ENCODE data around the gene BRCC3. TPM values are rescaled to one million over a fixed set of nuclear protein-coding genes. Genes with fewer than 3 reads are reported as not detected.
A peak's percentile ranks its signal among the peaks of the same experiment; 100 is the strongest.

BRCC3 gene
- 23.4 TPM for polyA plus RNA-seq

DNA sequence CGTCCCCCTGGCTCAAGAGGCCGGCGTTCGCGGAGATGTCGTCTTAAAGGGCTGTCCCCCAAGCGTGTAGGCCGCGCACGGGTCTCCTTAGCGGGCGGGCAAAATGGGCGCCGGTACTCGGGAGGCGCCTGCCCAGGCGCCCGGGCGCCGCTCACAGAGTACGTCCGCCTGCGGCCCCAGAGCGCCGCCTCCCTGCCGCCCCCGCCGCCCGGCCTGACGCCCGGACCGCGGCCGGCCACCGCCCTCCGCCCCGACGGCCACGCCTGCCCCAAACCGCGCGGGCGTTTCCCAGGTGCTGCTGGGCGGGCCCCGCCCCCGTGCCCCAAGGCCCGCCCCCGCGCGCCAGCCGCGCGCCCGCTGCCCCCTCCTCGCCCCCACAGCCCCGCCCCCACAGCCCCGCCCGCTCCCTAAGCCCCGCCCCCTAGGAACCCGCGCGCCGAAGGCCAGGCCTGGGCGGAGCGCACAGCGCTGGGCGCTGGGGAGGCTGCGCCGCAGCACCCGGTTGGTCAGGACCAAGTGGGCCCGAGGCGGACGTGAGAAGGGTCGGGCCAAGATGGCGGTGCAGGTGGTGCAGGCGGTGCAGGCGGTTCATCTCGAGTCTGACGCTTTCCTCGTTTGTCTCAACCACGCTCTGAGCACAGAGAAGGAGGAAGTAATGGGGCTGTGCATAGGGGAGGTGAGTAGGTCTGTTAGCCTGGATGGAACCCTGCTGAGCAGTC, at the start of gene BRCC3, which contains the start of the genes CMC4 and MTCP1:
TSS of gene BRCC3 (plus strand) at position 534 of the 719 bp plus-strand sequence. CDS start at position 554, 20 bp downstream.
TSS of gene CMC4 (minus strand) at position 162 of the 719 bp plus-strand sequence. CDS start 7,113 bp downstream, outside the sequence.
TSS of gene MTCP1 (minus strand) at position 162 of the 719 bp plus-strand sequence. CDS start 5,126 bp downstream, outside the sequence.
- Mint-ChIP-seq H3K36me3 (peaks cover 4% of the 10 kb centered on the region), H3K4me1 (peaks cover 17 to 31% (median 24%) of the 10 kb centered on the region in 3 donors), H3K27me3 (no peaks in the 10 kb centered on the region), H3K9me3 (no peaks in the 10 kb centered on the region), H3K27ac (peak within 1 kb of the TSS; percentile 90 to 98 (median 98)), H3K4me3 (peak within 1 kb of the TSS; percentile 87 to 97 (median 96))

GRCh38 chrX:155022585-155022984, 48.7 kb upstream of the BRCC3 start, which contains the start of gene F8:
F8 (minus strand) TSS chrX:155022723; CDS start chrX:155022552, 171 bp downstream.
- H3K4me1 Mint-ChIP-seq = peaks cover 0 to 5% (median 4%) of the 10 kb centered on the region in 3 donors
- no peak within 1 kb of the TSS for H3K4me3 Mint-ChIP-seq
- no peaks in the 10 kb centered on the region for H3K27me3 Mint-ChIP-seq
- H3K27ac Mint-ChIP-seq = peak within 1 kb of the TSS in 1 of 3 donors; percentile 10
- H3K9me3 Mint-ChIP-seq = no peaks in the 10 kb centered on the region
- no peaks in the 10 kb centered on the region for H3K36me3 Mint-ChIP-seq

- H3K36me3 Mint-ChIP-seq = no peaks in the 10 kb centered on the region
- no peaks in the 10 kb centered on the region for H3K9me3 Mint-ChIP-seq
- H3K4me1 Mint-ChIP-seq = peaks cover 5 to 13% (median 6%) of the 10 kb centered on the region in 3 donors
- H3K4me3 Mint-ChIP-seq = peak overlapping the region in 3 of 4 donors; percentile 43 to 70 (median 48)
- H3K27me3 Mint-ChIP-seq = no peaks in the 10 kb centered on the region
- H3K27ac Mint-ChIP-seq = peak overlapping the region in 1 of 3 donors; percentile 30
These were observed 47.1 kb upstream of the BRCC3 start for GRCh38 chrX:155023907-155024833.

DNA sequence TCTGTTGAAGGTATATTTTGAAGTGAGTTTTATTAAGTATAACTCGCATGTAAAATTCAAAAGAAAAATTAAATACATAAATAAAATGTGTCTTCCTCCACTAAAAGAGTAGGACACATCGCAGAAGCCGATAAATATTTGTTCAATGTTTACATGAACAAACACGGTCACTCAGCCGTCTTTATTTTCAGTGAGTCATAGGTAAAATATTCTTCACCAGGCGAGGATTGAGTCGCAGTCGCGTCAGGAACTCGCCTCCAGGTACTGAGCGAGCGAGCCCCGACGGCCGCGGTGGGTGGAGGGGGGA, 44.9 kb upstream of the BRCC3 start:
- H3K4me1 Mint-ChIP-seq = peaks cover 5 to 17% (median 10%) of the 10 kb centered on the region in 3 donors
- H3K4me3 Mint-ChIP-seq = peak overlapping the region; percentile 84 to 94 (median 92)
- H3K27me3 Mint-ChIP-seq = no peaks in the 10 kb centered on the region
- H3K27ac Mint-ChIP-seq = peak overlapping the region; percentile 93 to 98 (median 97)
- H3K36me3 Mint-ChIP-seq = no peaks in the 10 kb centered on the region
- no peaks in the 10 kb centered on the region for H3K9me3 Mint-ChIP-seq

GRCh38 chrX:155026727-155027508, 44.4 kb upstream of the BRCC3 start, which contains the start of gene FUNDC2:
FUNDC2 (plus strand) TSS chrX:155026844; CDS start chrX:155026939, 95 bp downstream.
- H3K4me1 Mint-ChIP-seq = peaks cover 5 to 19% (median 13%) of the 10 kb centered on the region in 3 donors
- H3K9me3 Mint-ChIP-seq = no peaks in the 10 kb centered on the region
- H3K4me3 Mint-ChIP-seq = peak within 1 kb of the TSS; percentile 85 to 94 (median 92)
- peak within 1 kb of the TSS; percentile 96 to 98 (median 97) for H3K27ac Mint-ChIP-seq
- H3K27me3 Mint-ChIP-seq = no peaks in the 10 kb centered on the region
- H3K36me3 Mint-ChIP-seq = no peaks in the 10 kb centered on the region

DNA sequence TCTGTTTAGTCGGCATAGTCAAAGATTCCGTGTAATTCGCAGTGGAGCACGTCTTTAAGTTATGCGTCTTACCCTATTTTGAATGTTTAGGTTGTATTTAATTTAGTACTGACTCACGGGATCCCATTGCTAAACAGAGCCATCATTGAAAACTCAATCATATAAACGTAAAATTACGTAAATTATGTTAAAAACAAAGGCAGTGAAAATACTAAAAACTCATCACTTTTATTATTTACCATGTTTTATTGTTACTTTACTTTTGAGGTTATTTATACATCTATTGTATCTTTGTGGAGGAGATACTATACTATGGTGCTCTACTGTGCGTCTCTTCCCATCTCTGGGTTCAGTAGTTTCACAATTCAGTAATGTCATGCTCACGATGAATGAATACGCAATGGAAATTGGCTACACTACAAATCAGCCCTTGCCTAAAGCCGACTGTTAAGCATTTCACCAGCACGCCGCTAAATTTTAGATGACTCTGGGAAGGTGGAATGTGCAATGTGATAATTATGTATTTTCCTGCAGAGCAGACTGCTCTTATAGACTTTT, 43.7 kb upstream of the BRCC3 start:
- Mint-ChIP-seq H3K36me3 (no peaks in the 10 kb centered on the region), H3K4me1 (peaks cover 5 to 19% (median 10%) of the 10 kb centered on the region in 3 donors), H3K27ac (peak overlapping the region; percentile 96 to 98 (median 97)), H3K9me3 (no peaks in the 10 kb centered on the region), H3K4me3 (peak overlapping the region; percentile 85 to 92 (median 92)), H3K27me3 (no peaks in the 10 kb centered on the region)

DNA sequence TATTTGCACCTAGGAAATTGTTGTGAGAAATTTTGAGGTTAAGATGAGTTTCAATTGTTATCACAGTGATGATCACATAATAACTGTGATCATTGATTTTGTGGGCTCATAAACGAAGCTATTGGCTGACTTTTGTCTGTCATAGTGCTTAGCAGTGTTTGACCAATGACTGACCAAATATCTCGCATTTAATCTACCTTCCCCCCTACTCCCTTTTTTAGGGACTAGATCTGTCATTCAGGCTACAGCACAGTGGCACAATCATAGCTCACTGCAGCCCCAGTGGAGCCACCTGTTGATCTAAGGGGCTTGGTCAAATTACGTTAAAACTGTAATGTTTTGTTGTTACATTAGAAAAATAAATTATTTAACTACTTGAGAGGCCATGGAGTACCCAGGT, 43.2 kb upstream of the BRCC3 start:
- H3K4me3 Mint-ChIP-seq = peak overlapping the region; percentile 85 to 92 (median 92)

DNA sequence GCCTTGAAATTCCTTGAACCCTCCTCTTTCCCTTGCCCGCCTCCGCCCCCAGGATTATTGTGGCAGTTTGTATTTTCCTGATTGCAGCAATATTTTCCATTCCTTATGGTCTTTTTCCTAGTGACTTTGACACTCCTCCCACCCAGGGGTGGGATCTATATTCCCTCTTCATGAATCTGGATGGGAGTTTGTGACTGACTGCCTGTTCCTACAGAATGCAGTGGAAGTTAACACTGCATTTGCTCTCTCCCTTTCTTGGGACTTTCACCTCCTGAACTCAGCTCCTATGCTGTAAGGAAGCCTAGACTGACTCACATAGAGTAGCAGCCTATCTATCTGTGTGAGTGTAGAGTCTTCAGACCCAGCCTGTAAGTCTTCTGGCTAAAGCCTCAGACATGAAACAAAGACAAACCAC, 42.4 kb upstream of the BRCC3 start:
- Mint-ChIP-seq H3K9me3 (no peaks in the 10 kb centered on the region), H3K27ac (no peak overlapping the region), H3K36me3 (peaks cover 3% of the 10 kb centered on the region), H3K4me1 (peaks cover 5 to 19% (median 10%) of the 10 kb centered on the region in 3 donors), H3K27me3 (no peaks in the 10 kb centered on the region), H3K4me3 (peak overlapping the region in 3 of 4 donors; percentile 9 to 91 (median 45))

More for the DNA sequence above, 43.2 kb upstream of the BRCC3 start:
- H3K27ac Mint-ChIP-seq = peak overlapping the region; percentile 96 to 98 (median 97)
- no peaks in the 10 kb centered on the region for H3K36me3 Mint-ChIP-seq
- no peaks in the 10 kb centered on the region for H3K9me3 Mint-ChIP-seq
- peaks cover 5 to 19% (median 10%) of the 10 kb centered on the region in 3 donors for H3K4me1 Mint-ChIP-seq
- H3K27me3 Mint-ChIP-seq = no peaks in the 10 kb centered on the region

GRCh38 chrX:155031657-155032056, 39.7 kb upstream of the BRCC3 start:
- Mint-ChIP-seq H3K27ac (peak overlapping the region in 1 of 3 donors; percentile 55), H3K36me3 (peaks cover 8% of the 10 kb centered on the region), H3K4me1 (peaks cover 5 to 19% (median 8%) of the 10 kb centered on the region in 3 donors), H3K27me3 (no peaks in the 10 kb centered on the region), H3K4me3 (no peak overlapping the region), H3K9me3 (peaks cover 0 to 6% (median under 1%) of the 10 kb centered on the region in 3 donors)

DNA sequence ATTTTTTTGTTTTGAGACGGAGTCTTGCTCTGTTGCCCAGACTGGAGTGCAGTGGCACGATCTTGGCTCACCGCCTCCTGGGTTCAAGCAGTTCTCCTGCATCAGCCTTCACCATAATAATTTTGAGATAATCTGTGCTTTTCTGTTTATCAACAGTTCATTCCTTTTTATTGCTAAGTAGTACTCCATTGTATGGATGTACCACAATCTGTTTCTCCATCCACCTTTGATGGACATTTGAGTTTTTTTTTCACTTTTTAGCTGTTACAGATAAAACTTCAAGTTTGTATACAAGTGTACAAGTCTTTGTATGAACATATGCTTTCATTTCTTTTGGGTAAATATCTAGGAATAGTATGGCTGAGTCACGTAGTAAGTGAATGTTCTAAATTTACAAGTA, 35.6 kb upstream of the BRCC3 start:
- Mint-ChIP-seq H3K4me3 (no peak overlapping the region), H3K4me1 (peaks cover 5 to 11% (median 8%) of the 10 kb centered on the region in 3 donors), H3K27ac (no peak overlapping the region), H3K9me3 (peaks cover 5 to 8% (median 6%) of the 10 kb centered on the region in 3 donors), H3K36me3 (peaks cover 20% of the 10 kb centered on the region), H3K27me3 (no peaks in the 10 kb centered on the region)

DNA sequence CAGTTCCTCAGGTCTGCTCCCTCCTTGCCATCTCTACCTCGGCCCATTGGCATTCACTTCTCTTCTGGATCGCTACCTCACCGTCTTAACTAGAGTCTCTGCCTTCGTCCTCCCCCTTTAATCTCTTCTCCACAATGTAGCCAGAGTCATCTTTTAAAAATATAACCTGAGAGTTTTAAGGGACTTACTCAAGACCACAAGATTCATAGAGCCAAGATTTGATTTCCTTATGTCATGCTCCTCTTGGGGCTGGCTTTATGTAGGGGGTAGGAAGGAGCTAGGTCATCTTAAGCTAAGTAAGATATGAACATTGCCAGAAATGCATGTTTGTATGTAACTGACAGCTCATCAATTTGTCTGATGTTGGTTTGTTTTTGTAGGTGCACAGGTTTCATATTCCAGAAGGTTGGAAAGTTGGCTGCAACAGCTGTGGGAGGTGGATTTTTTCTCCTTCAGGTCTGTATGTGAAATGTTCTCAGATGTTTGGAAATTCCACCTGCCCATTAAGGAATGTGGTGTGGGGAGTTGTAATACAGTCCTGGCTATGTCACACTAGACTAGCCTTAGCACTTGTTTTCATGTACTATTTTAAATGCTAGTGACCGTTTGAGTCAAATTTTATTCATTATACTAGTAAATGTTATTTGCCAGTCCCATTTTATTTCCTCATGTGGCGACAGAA, 25.0 kb upstream of the BRCC3 start:
- Mint-ChIP-seq H3K27me3 (no peaks in the 10 kb centered on the region), H3K4me3 (no peak overlapping the region), H3K4me1 (peaks cover 0 to 2% (median 2%) of the 10 kb centered on the region in 3 donors), H3K27ac (no peak overlapping the region), H3K36me3 (no peaks in the 10 kb centered on the region), H3K9me3 (no peaks in the 10 kb centered on the region)

DNA sequence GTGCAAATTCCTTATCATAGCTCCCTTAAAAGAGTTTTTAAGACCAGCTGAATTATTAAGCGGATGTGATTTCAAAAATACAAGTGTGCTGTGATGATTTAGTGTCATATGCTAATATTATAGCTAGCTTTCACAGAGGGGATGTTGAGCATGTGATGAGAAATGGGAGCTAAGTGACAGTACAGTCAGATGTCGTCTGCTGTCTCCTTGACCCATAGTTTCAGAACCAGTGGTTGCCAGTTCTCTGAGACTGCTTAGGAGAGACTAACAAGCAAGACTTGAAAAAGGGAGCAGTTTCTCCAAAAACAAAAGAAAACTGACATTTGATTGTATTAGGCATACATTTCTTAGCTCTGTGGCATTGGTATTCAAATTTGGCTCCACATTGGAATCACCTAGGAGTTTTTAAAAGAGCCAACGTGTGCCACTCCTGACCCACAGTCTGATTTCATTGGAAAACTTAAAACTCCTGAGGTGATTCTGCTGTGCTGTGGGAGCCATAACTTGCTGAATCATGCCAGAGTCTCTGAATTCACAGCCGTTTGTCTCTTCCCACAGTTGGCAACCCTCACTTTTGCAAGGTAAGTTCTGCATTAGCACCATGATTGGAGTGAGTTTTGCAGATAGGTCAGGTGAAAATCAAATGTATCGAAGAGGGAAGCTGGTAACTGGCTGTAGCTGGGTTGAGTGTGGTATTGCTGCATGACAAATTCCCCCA, 24.3 kb upstream of the BRCC3 start:
- no peaks in the 10 kb centered on the region for H3K36me3 Mint-ChIP-seq
- H3K4me1 Mint-ChIP-seq = peaks cover 0 to 2% (median 2%) of the 10 kb centered on the region in 3 donors
- no peaks in the 10 kb centered on the region for H3K27me3 Mint-ChIP-seq
- no peaks in the 10 kb centered on the region for H3K9me3 Mint-ChIP-seq
- H3K27ac Mint-ChIP-seq = no peak overlapping the region
- no peak overlapping the region for H3K4me3 Mint-ChIP-seq

Measured in IgD-negative memory B cell (primary cell).